ENCODE measurements around the gene GJB1.

DNA sequence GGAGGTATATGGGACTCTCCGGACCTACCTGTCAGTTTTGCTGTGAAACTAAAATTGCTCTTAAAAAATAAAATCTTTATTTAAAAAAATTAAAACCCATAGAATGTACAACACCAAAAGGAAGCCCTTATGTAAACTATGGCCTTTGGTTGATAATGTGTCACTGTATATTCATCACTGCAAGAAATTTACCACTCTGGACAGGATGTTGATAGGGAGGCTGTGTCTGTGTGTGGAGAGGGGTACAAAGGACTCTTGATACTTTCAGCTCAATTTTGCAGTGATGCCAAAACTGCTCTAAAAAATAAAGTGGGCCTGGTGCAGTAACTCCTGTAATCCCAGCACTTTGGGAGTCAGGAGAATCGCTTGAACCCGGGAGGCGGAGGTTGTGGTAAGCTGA is 33.8 kb downstream of the GJB1 start:
- TF ChIP-seq ZNF473 (tag by site-specific recombination; IDR thresholded peaks at IDR 0.05) (no peak), ZNF785 (tag by site-specific recombination; IDR thresholded peaks at IDR 0.05) (no peak), ZNF248 (tag by site-specific recombination; IDR thresholded peaks at IDR 0.05) (no peak), ZNF624 (tag by site-specific recombination; IDR thresholded peaks at IDR 0.05) (no peak), SETDB1 (IDR thresholded peaks at IDR 0.05; ENCODE audit: insufficient read length, low read length) (no peak), ZNF311 (tag by site-specific recombination; IDR thresholded peaks at IDR 0.05; ENCODE audit: borderline replicate concordance) (no peak), ZNF549 (tag by site-specific recombination; IDR thresholded peaks at IDR 0.05) (no peak), ZNF76 (tag by site-specific recombination; IDR thresholded peaks at IDR 0.05; ENCODE audit: borderline replicate concordance, low read depth) (no peak)
- TF ChIP-seq, protein P1, sequence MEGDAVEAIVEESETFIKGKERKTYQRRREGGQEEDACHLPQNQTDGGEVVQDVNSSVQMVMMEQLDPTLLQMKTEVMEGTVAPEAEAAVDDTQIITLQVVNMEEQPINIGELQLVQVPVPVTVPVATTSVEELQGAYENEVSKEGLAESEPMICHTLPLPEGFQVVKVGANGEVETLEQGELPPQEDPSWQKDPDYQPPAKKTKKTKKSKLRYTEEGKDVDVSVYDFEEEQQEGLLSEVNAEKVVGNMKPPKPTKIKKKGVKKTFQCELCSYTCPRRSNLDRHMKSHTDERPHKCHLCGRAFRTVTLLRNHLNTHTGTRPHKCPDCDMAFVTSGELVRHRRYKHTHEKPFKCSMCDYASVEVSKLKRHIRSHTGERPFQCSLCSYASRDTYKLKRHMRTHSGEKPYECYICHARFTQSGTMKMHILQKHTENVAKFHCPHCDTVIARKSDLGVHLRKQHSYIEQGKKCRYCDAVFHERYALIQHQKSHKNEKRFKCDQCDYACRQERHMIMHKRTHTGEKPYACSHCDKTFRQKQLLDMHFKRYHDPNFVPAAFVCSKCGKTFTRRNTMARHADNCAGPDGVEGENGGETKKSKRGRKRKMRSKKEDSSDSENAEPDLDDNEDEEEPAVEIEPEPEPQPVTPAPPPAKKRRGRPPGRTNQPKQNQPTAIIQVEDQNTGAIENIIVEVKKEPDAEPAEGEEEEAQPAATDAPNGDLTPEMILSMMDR (tag by site-specific recombination; IDR thresholded peaks at IDR 0.05), result no peak
- TF ChIP-seq, protein P2, sequence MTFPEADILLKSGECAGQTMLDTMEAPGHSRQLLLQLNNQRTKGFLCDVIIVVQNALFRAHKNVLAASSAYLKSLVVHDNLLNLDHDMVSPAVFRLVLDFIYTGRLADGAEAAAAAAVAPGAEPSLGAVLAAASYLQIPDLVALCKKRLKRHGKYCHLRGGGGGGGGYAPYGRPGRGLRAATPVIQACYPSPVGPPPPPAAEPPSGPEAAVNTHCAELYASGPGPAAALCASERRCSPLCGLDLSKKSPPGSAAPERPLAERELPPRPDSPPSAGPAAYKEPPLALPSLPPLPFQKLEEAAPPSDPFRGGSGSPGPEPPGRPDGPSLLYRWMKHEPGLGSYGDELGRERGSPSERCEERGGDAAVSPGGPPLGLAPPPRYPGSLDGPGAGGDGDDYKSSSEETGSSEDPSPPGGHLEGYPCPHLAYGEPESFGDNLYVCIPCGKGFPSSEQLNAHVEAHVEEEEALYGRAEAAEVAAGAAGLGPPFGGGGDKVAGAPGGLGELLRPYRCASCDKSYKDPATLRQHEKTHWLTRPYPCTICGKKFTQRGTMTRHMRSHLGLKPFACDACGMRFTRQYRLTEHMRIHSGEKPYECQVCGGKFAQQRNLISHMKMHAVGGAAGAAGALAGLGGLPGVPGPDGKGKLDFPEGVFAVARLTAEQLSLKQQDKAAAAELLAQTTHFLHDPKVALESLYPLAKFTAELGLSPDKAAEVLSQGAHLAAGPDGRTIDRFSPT (tag by site-specific recombination; IDR thresholded peaks at IDR 0.05), result no peak

Data from HEK293 (cell line).